ENCODE data around the gene PXK. TPM values are rescaled to one million over a fixed set of nuclear protein-coding genes. Genes with fewer than 3 reads are reported as not detected.

PXK gene
- total and polyA plus RNA-seq, 2 experiments from 2014 or later: 29.5 to 37.8 TPM

DNA sequence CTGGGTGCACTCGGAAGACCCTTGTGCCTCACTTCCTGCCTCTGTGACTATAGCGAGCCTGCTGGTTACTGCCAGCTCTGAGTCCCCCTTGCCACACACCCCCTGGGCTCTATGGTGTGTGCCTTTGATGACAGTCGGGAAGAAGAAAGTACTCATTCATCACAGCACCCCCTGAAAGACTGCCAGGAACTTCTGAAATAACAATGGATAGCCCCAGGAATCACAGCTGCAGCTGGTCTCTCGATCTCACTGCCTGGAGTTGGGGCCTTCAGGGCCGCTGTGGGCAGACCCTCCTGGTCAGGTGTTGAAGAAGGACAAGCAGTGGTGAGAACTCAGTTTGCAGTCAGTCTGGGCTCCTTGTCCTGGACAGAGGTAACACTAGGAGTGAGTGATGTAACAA lies 36.4 kb upstream of the PXK start:
- H3K27me3 ChIP-seq: no peaks in the 10 kb centered on the region
- no peak overlapping the region for H2AFZ ChIP-seq
- H3K4me1 ChIP-seq (ENCODE audit: insufficient read depth): no peaks in the 10 kb centered on the region
- no peak overlapping the region for H3K27ac ChIP-seq
- H4K20me1 ChIP-seq (ENCODE audit: insufficient read depth, poor library complexity, severe bottlenecking): no peaks in the 10 kb centered on the region
- TF ChIP-seq, protein P1, sequence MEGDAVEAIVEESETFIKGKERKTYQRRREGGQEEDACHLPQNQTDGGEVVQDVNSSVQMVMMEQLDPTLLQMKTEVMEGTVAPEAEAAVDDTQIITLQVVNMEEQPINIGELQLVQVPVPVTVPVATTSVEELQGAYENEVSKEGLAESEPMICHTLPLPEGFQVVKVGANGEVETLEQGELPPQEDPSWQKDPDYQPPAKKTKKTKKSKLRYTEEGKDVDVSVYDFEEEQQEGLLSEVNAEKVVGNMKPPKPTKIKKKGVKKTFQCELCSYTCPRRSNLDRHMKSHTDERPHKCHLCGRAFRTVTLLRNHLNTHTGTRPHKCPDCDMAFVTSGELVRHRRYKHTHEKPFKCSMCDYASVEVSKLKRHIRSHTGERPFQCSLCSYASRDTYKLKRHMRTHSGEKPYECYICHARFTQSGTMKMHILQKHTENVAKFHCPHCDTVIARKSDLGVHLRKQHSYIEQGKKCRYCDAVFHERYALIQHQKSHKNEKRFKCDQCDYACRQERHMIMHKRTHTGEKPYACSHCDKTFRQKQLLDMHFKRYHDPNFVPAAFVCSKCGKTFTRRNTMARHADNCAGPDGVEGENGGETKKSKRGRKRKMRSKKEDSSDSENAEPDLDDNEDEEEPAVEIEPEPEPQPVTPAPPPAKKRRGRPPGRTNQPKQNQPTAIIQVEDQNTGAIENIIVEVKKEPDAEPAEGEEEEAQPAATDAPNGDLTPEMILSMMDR (IDR thresholded peaks at IDR 0.05; ENCODE audit: poor library complexity): no peak
- TF ChIP-seq EZH2phosphoT487 (IDR thresholded peaks at IDR 0.05; ENCODE audit: low read depth, severe bottlenecking, unreplicated experiment) (no peak), EZH2 (IDR thresholded peaks at IDR 0.05; ENCODE audit: borderline replicate concordance) (no peak)
- no peaks in the 10 kb centered on the region for H3K9me3 ChIP-seq (ENCODE audit: low read depth)
- H3K9me2 ChIP-seq (replicated peaks; ENCODE audit: insufficient read depth): no peaks in the 10 kb centered on the region
- DNase-seq (ENCODE audit: low spot score): no peak
- H3K79me2 ChIP-seq: no peaks in the 10 kb centered on the region
- WGBS (ENCODE audit: low lambda C conversion rate, missing lambda C conversion rate): 82% methylated on average over 5 of the region's 5 CpGs
- no peaks in the 10 kb centered on the region for H3K36me3 ChIP-seq (replicated peaks; ENCODE audit: insufficient read depth, low read depth)
- H3K4me3 ChIP-seq: no peak overlapping the region
- H3K4me2 ChIP-seq: no peak overlapping the region

GRCh38 chr3:58296843-58297242 lies 35.8 kb upstream of the PXK start:
- Histone ChIP-seq H3K27me3 (no peaks in the 10 kb centered on the region), H3K4me1 (ENCODE audit: insufficient read depth) (no peaks in the 10 kb centered on the region), H3K4me2 (no peak overlapping the region), H4K20me1 (ENCODE audit: insufficient read depth, poor library complexity, severe bottlenecking) (no peaks in the 10 kb centered on the region), H3K36me3 (replicated peaks; ENCODE audit: insufficient read depth, low read depth) (no peaks in the 10 kb centered on the region), H2AFZ (no peak overlapping the region), H3K9me3 (ENCODE audit: low read depth) (no peaks in the 10 kb centered on the region), H3K9me2 (replicated peaks; ENCODE audit: insufficient read depth) (no peaks in the 10 kb centered on the region), H3K4me3 (no peak overlapping the region), H3K27ac (no peak overlapping the region), H3K79me2 (no peaks in the 10 kb centered on the region)
- no peak for DNase-seq (ENCODE audit: low spot score)
- 83% methylated on average over 6 of the region's 6 CpGs for WGBS (ENCODE audit: low lambda C conversion rate, missing lambda C conversion rate)
- TF ChIP-seq, protein P1 (IDR thresholded peaks at IDR 0.05; ENCODE audit: poor library complexity): no peak
- TF ChIP-seq EZH2 (IDR thresholded peaks at IDR 0.05; ENCODE audit: borderline replicate concordance) (no peak), EZH2phosphoT487 (IDR thresholded peaks at IDR 0.05; ENCODE audit: low read depth, severe bottlenecking, unreplicated experiment) (no peak)

- Histone ChIP-seq H3K79me2 (no peaks in the 10 kb centered on the region), H3K27me3 (no peaks in the 10 kb centered on the region), H3K4me1 (ENCODE audit: insufficient read depth) (no peaks in the 10 kb centered on the region), H4K20me1 (ENCODE audit: insufficient read depth, poor library complexity, severe bottlenecking) (no peaks in the 10 kb centered on the region), H3K9me2 (replicated peaks; ENCODE audit: insufficient read depth) (no peaks in the 10 kb centered on the region), H3K4me2 (no peak overlapping the region), H3K4me3 (no peak overlapping the region), H3K9me3 (ENCODE audit: low read depth) (no peaks in the 10 kb centered on the region), H2AFZ (no peak overlapping the region), H3K27ac (no peak overlapping the region), H3K36me3 (replicated peaks; ENCODE audit: insufficient read depth, low read depth) (no peaks in the 10 kb centered on the region)
- no peak for DNase-seq (ENCODE audit: low spot score)
- WGBS (ENCODE audit: low lambda C conversion rate, missing lambda C conversion rate): 79% methylated on average over 3 of the region's 3 CpGs
- no peak for TF ChIP-seq EZH2 (IDR thresholded peaks at IDR 0.05; ENCODE audit: borderline replicate concordance)
- TF ChIP-seq, protein P1 (IDR thresholded peaks at IDR 0.05; ENCODE audit: poor library complexity): no peak
- TF ChIP-seq EZH2phosphoT487 (IDR thresholded peaks at IDR 0.05; ENCODE audit: low read depth, severe bottlenecking, unreplicated experiment): no peak
Observed at GRCh38 chr3:58298190-58298589, 34.5 kb upstream of the PXK start.

- 83% methylated on average over 2 of the region's 2 CpGs for WGBS (ENCODE audit: low lambda C conversion rate, missing lambda C conversion rate)
- Histone ChIP-seq H3K4me1 (ENCODE audit: insufficient read depth) (no peaks in the 10 kb centered on the region), H3K79me2 (no peaks in the 10 kb centered on the region), H3K4me2 (no peak overlapping the region), H3K4me3 (no peak overlapping the region), H3K27me3 (no peaks in the 10 kb centered on the region), H3K36me3 (replicated peaks; ENCODE audit: insufficient read depth, low read depth) (no peaks in the 10 kb centered on the region), H3K9me3 (ENCODE audit: low read depth) (no peaks in the 10 kb centered on the region), H4K20me1 (ENCODE audit: insufficient read depth, poor library complexity, severe bottlenecking) (no peaks in the 10 kb centered on the region), H2AFZ (no peak overlapping the region), H3K9me2 (replicated peaks; ENCODE audit: insufficient read depth) (no peaks in the 10 kb centered on the region), H3K27ac (no peak overlapping the region)
- DNase-seq (ENCODE audit: low spot score): no peak
- TF ChIP-seq EZH2phosphoT487 (IDR thresholded peaks at IDR 0.05; ENCODE audit: low read depth, severe bottlenecking, unreplicated experiment): no peak
- TF ChIP-seq, protein P1 (IDR thresholded peaks at IDR 0.05; ENCODE audit: poor library complexity): no peak
Observed at GRCh38 chr3:58299075-58299474, 33.6 kb upstream of the PXK start.

Measured in hepatocyte (in vitro differentiated cells).